Thoracic aorta (tissue), 2 donors: ENCODE results near the gene STKLD1. TPM values are rescaled to one million over a fixed set of nuclear protein-coding genes. Genes with fewer than 3 reads are reported as not detected.

Experiments
- ATAC-seq: fragments of 150-250 bp; one replicate; pipeline ENCODE4 v1.8.0; 2017; ENCODE audit warnings: low read depth; ENCODE audit not compliant: insufficient number of reproducible peaks, low FRiP score
- DNase-seq: peaks from one replicate; pipeline ENCODE4 v3.0.0-alpha.2; 2020; ENCODE audit warnings: low spot score
- H3K27ac ChIP-seq, 2 donors: fragments of 200-600 bp; sonication (generic); 1 replicate in 1 of 2; 2 replicates in 1 of 2; pipeline ENCODE4 v1.5.1; 2016; ENCODE audit warnings: mild to moderate bottlenecking in 2 of 2, moderate library complexity in 2 of 2
- H3K27me3 ChIP-seq: fragments of 200-600 bp; sonication (generic); replicated peaks from 2 replicates; pipeline ENCODE4 v1.6.0; 2016; ENCODE audit warnings: mild to moderate bottlenecking; ENCODE audit not compliant: insufficient read depth
- H3K36me3 ChIP-seq: fragments of 200-600 bp; sonication (generic); one replicate; pipeline ENCODE4 v1.5.1; 2016
- H3K4me1 ChIP-seq, 2 donors: fragments of 200-600 bp; sonication (generic); 1 replicate in 1 of 2; 2 replicates in 1 of 2; pipeline versions ENCODE4 v1.5.1 to v1.6.0; 2016; ENCODE audit warnings: low read depth in 2 of 2, mild to moderate bottlenecking in 1 of 2; ENCODE audit not compliant: control insufficient read depth in 1 of 2
- H3K4me3 ChIP-seq: fragments of 200-600 bp; sonication (generic); 2 replicates; pipeline ENCODE4 v1.5.1; 2016; ENCODE audit warnings: mild to moderate bottlenecking
- H3K9me3 ChIP-seq: fragments of 200-600 bp; sonication (generic); 2 replicates; pipeline ENCODE4 v1.5.1; 2016
- total RNA-seq, 2 donors: library from RNA; depleted of rRNA; stranded (reverse); fragments of >200 nt; gene quantifications; one replicate each; pipeline versions ENCODE4 v1.1.0 to v1.2.3, GENCODE V29; 2016
- TF ChIP-seq, protein P1 (sequence below): fragments of 200-600 bp; sonication (generic); IDR thresholded peaks from one replicate; pipeline ENCODE4 v1.5.1; 2019; ENCODE audit warnings: antibody characterized with exemption

The STKLD1 gene
- total RNA-seq, 2 donors from 2014 or later, result 0.42 TPM; not detected in 1

DNA sequence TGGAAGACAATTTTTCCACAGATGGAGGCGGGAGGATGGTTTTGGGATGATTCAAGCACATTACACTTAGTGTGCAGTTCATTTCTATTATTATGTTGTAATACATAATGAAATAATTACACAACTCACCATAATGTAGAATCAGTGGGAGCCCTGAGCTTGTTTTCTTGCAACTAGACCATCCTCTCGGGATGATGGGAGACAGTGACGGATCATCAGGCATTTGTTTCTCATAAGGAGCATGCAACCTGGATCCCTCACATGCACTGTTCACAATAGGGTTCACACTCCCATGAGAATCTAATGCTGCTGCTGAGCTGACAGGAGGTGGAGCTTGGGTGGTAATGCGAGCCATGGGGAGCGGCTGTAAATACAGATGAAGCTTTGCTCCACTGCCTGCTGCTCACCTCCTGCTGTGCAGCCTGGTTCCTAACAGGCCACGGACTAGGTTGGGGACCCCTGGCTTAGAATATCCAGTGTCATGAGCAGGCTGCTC lies 1.6 kb downstream of the STKLD1 start:
- TF ChIP-seq, protein P1, sequence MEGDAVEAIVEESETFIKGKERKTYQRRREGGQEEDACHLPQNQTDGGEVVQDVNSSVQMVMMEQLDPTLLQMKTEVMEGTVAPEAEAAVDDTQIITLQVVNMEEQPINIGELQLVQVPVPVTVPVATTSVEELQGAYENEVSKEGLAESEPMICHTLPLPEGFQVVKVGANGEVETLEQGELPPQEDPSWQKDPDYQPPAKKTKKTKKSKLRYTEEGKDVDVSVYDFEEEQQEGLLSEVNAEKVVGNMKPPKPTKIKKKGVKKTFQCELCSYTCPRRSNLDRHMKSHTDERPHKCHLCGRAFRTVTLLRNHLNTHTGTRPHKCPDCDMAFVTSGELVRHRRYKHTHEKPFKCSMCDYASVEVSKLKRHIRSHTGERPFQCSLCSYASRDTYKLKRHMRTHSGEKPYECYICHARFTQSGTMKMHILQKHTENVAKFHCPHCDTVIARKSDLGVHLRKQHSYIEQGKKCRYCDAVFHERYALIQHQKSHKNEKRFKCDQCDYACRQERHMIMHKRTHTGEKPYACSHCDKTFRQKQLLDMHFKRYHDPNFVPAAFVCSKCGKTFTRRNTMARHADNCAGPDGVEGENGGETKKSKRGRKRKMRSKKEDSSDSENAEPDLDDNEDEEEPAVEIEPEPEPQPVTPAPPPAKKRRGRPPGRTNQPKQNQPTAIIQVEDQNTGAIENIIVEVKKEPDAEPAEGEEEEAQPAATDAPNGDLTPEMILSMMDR, result no peak
- Histone ChIP-seq H3K36me3 (peaks cover 3% of the 10 kb centered on the region), H3K4me3 (no peak overlapping the region), H3K4me1 (peaks cover 18 to 24% of the 10 kb centered on the region in 2 donors), H3K27me3 (no peaks in the 10 kb centered on the region), H3K9me3 (no peaks in the 10 kb centered on the region), H3K27ac (no peak overlapping the region)
- ATAC-seq, result no peak
- no peak for DNase-seq

GRCh38 chr9:133378408-133378962 lies 2.3 kb downstream of the STKLD1 start:
- Histone ChIP-seq H3K36me3 (no peaks in the 10 kb centered on the region), H3K27me3 (no peaks in the 10 kb centered on the region), H3K9me3 (no peaks in the 10 kb centered on the region), H3K4me1 (peaks cover 14 to 17% of the 10 kb centered on the region in 2 donors), H3K27ac (no peak overlapping the region), H3K4me3 (no peak overlapping the region)
- ATAC-seq, result no peak
- TF ChIP-seq, protein P1, result no peak
- DNase-seq, result no peak

DNA sequence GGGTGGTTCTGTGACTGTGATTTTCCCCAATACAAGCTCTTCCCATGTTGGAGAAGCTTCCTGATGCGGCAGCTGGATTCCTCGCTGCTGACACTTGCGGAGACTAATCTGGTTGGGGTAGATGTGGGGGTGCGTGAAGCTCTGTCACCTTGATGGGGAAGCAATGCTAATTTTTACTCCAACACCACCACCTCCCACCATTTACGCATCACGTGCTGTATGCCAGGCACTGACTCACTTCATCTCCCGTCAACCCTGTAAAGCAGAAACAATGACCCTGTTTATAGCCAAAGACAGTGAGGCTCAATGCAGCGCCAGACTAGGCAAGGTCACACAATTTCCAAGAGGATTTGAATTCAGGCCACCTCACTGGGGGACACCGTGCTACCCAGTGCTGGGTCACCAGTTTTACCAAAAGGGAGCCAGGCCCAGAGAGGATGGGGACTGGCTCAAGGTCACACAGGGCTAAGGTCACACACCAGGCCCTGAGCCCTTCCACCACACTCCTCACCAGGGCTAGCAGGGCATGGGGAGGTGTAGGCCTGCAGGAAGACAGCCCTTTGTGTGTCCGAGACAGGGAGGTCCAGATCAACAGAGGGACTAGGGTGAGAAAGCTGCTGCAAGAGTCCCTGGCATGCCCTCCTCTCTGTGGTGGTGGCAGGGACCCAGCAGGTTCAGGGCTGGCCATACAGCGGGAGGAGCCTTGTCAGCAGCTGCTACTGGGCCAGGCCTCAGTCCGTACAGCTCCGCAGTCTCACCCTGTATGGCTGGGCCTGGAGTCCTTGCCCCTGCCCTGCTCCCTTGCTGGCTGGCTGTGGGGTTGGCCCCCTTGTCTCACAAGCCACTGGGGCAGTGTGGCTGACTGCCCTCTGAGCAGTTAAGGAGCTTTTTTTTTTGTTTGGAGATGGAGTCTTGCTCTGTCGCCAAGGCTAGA lies 3.3 kb downstream of the STKLD1 start:
- Histone ChIP-seq H3K4me1 (peaks cover 7 to 9% of the 10 kb centered on the region in 2 donors), H3K36me3 (no peaks in the 10 kb centered on the region), H3K9me3 (no peaks in the 10 kb centered on the region), H3K27ac (no peak overlapping the region), H3K27me3 (no peaks in the 10 kb centered on the region), H3K4me3 (no peak overlapping the region)
- TF ChIP-seq, protein P1, result no peak
- no peak for ATAC-seq
- no peak for DNase-seq

DNA sequence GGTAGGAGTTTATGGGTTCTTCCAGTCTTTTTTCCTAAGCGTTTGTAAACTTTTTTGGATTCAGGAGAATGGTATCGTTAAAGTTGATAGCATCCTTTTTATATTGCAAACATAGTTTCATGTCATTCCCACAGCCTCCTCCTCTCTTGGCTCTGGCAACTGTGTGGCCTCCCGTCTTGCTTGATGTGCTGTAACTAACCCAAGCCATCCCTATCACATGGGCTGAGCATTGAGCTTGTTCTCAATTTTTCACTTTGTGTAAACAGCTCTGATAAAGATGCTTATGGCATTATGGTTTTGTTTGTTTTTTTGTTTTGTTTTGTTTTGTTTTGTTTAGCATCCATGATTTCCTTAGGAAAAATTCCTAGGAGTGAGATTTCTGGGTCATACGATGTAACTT lies 4.6 kb downstream of the STKLD1 start:
- Histone ChIP-seq H3K27ac (no peak overlapping the region), H3K27me3 (no peaks in the 10 kb centered on the region), H3K36me3 (no peaks in the 10 kb centered on the region), H3K4me3 (no peak overlapping the region), H3K9me3 (no peaks in the 10 kb centered on the region), H3K4me1 (peaks cover 4 to 5% of the 10 kb centered on the region in 2 donors)
- TF ChIP-seq, protein P1, result no peak
- ATAC-seq, result no peak
- no peak for DNase-seq

DNA sequence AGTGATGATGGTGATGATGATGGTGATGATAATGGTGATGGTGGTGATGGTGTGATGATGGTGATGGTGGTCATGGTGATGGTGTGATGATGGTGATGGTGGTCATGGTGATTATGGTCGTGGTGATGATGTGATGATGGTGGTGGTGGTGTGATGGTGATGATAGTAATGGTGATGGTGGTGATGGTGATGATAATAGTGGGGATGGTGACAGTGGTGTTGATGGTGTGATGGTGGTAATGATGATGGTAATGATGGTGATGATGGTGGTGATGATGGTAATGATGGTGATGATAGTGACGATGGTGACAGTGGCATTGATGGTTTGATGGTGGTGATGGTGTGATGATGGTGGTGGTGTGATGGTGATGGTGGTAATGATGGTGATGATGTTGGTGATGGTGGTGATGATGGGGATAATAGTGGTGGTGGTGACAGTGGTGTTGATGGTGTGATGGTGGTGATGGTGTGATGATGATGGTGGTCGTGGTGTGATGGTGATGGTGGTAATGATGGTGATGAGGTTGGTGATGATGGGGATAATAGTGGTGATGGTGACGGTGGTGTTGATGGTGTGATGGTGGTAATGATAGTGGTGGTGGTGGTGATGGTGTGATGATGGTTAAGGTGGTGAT lies 6.5 kb downstream of the STKLD1 start:
- no peak overlapping the region for H3K4me3 ChIP-seq
- H3K4me1 ChIP-seq, result no peaks in the 10 kb centered on the region
- H3K27ac ChIP-seq, result no peak overlapping the region
- no peak for DNase-seq
- H3K9me3 ChIP-seq, result no peaks in the 10 kb centered on the region
- no peaks in the 10 kb centered on the region for H3K27me3 ChIP-seq
- ATAC-seq, result no peak
- H3K36me3 ChIP-seq, result no peaks in the 10 kb centered on the region
- TF ChIP-seq, protein P1, result no peak
